Activated CD8-positive, alpha-beta T cell treated with anti-CD3 and anti-CD28 coated beads, Interleukin-2, amount 10 ng/mL, durations not matched to agents 7 days and 5 days (primary cell): ENCODE data around the gene GARIN3. TPM values are rescaled to one million over a fixed set of nuclear protein-coding genes. Genes with fewer than 3 reads are reported as not detected.
"Not testable (repeated sequence)": the region's sequence is repeated elsewhere in the genome, so short reads cannot be mapped to it uniquely, and the experiment has no call there.

Experiments
- ATAC-seq: fragments of 150-1000 bp; cut with Tn5 transposase; one replicate; pipeline ENCODE4 v1.10.0; 2021; ENCODE audit warnings: moderate library complexity
- CTCF ChIA-PET: fragments of 350-600 bp; sonication (Branson Sonifier 250); formaldehyde crosslinking; loops from one replicate; lab custom pipeline; 2021; ENCODE audit warnings: antibody characterized with exemption; lab: Charles Lee
- POLR2A ChIA-PET: fragments of 350-600 bp; sonication (Branson Sonifier 250); formaldehyde crosslinking; loops from one replicate; lab custom pipeline; 2021; ENCODE audit warnings: antibody characterized with exemption; lab: Charles Lee
- DNase-seq: peaks from one replicate; pipeline ENCODE4 v3.0.0-alpha.2; 2020
- H3K27ac Mint-ChIP-seq: one replicate; pipeline ENCODE4 v1.8.0; 2021; ENCODE audit warnings: mild to moderate bottlenecking, mixed read lengths
- H3K27me3 Mint-ChIP-seq: one replicate; pipeline ENCODE4 v1.8.0; 2021; ENCODE audit warnings: low read depth, mixed read lengths
- H3K36me3 Mint-ChIP-seq: one replicate; pipeline ENCODE4 v1.8.0; 2021; ENCODE audit warnings: low read depth, mixed read lengths
- H3K4me1 Mint-ChIP-seq: one replicate; pipeline ENCODE4 v1.8.0; 2021; ENCODE audit warnings: low read depth, mixed read lengths
- H3K4me3 Mint-ChIP-seq: one replicate; pipeline ENCODE4 v1.8.0; 2021; ENCODE audit warnings: mild to moderate bottlenecking, mixed read lengths
- H3K9me3 Mint-ChIP-seq: one replicate; pipeline ENCODE4 v1.8.0; 2022; ENCODE audit warnings: mixed read lengths; ENCODE audit not compliant: insufficient read depth
- total RNA-seq, 2 experiments: library from RNA; stranded (reverse); gene quantifications; one replicate each; pipeline ENCODE4 v1.2.3, GENCODE V29; 2021

GARIN3 gene
- not detected for total RNA-seq

DNA sequence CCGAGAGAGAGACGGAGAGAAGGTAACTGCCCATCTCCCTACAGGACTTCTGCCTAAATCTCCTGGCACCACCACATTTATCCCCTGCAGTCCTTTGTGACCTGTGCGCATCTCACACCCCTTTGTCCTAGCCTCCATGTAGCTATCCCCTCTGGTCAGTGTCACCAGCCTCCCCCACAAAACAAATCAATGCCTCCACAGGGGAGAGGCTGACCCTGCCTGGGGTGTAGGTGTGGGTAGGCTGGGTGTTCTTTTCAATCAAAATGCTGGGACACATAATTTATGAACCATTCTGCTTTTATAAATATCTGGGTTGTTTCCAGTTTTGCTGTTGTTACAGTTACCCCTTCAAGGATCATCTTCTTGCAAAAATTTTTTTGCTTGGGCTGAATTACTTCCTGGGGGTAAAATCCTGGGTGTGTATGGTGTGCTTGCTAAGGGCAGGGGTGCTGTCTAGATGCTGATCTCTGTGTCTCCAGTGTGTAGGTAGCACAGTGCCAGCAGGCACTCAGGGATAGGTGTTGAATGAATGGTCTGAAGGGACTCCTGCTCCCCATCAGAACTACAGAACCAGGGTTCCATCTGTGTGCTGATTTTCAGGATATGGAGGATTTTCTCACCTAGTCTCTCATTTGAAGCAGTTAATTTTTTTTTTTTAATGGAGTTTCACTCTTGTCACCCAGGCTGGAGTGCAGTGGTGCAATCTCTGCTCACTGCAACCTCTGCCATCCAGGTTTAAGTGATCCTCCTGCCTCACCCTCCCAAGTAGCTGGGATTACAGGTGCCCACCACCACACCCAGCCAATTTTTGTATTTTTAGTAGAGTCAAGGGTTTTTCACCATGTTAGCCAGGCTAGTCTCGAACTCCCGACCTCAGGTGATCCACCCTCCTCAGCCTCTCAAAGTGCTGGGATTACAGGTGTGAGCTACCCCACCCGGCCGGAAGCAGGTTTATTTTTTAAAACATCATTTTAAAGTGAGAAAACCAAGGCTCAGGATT lies at the start of gene GARIN3:
Gene GARIN3, minus strand, starts transcription at position 51 of the 1,000 bp plus-strand sequence. CDS start 96 bp downstream, outside the sequence.
- POLR2A ChIA-PET = interaction anchor here (0.5 to 2.7 kb wide), 7 partner anchors 9 to 145 kb away, joined by 3 to 22 read pairs (median 9); partner anchors contain the start of gene ITK
- DNase-seq (peak; percentile 23), ATAC-seq (peak; percentile 57)
- Mint-ChIP-seq H3K4me3 (peak within 1 kb of the TSS; percentile 69), H3K4me1 (peaks cover 62% of the 10 kb centered on the region), H3K27ac (peak within 1 kb of the TSS; percentile 85), H3K36me3 (peaks cover 11% of the 10 kb centered on the region), H3K9me3 (no peaks in the 10 kb centered on the region), H3K27me3 (no peaks in the 10 kb centered on the region)
- CTCF ChIA-PET = interaction anchor here (0.8 to 3.0 kb wide), 11 partner anchors 9 to 88 kb away, joined by 3 to 26 read pairs (median 4); partner anchors contain the start of gene ITK

- Mint-ChIP-seq H3K36me3 (peaks cover 99% of the 10 kb centered on the region), H3K4me1 (peaks cover 99% of the 10 kb centered on the region), H3K27me3 (no peaks in the 10 kb centered on the region), H3K27ac (peak overlapping the region; percentile 85), H3K4me3 (peak overlapping the region; percentile 54), H3K9me3 (no peaks in the 10 kb centered on the region)
- DNase-seq (no peak), ATAC-seq (peak; percentile 8)
- ChIA-PET CTCF (interaction anchor here (0.9 to 3.6 kb wide), 8 partner anchors 12 to 66 kb away, joined by 3 to 17 read pairs (median 4); no protein-coding TSS in a partner anchor), POLR2A (interaction anchor here (1.1 to 11.1 kb wide), 10 partner anchors 10 to 73 kb away, joined by 3 to 148 read pairs (median 5); partner anchors contain the start of genes ITK and MED7)
Observed at GRCh38 chr5:157215514-157216167, 49.6 kb upstream of the GARIN3 start.

DNA sequence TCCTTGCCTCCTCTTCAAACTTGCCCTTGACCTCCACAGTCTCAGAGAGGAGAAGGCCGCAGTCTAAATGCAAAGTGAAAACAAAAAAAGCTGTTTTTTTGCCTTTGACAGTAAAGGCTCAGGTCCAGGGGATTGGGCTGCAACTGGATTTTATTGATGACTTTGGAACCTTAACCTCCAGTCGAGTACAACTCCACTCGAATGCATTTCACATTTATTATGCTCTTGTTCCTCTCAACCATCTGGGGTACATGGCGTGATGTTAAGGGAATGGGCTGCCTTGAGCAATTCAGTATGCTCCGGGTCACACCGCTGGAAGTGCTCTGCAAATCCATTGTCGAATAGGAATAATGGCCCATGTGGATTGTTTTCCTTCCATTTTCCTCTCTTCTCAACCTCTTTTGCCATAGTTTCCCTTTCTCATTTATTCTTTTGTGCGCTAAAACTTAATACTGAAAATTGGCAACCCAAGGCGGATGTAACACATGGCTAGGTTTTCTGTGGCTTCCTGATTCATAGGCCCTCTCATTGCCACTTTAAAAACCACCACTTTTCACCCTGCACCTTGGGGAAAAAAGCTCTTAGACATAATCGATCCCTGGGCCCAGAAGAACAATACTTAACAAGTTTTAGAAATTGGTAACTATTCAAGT lies 48.9 kb upstream of the GARIN3 start:
- ATAC-seq (peak; percentile 41), DNase-seq (peak; percentile 70)
- no peaks in the 10 kb centered on the region for H3K27me3 Mint-ChIP-seq
- H3K27ac Mint-ChIP-seq = peak overlapping the region; percentile 85
- H3K9me3 Mint-ChIP-seq = no peaks in the 10 kb centered on the region
- ChIA-PET POLR2A (interaction anchor here (1.1 to 11.1 kb wide), 9 partner anchors 9 to 72 kb away, joined by 3 to 148 read pairs (median 4); partner anchors contain the start of genes ITK and MED7), CTCF (interaction anchor here (1.0 to 3.6 kb wide), 7 partner anchors 11 to 66 kb away, joined by 3 to 17 read pairs (median 5); no protein-coding TSS in a partner anchor)
- peaks cover 97% of the 10 kb centered on the region for H3K4me1 Mint-ChIP-seq
- peaks cover 97% of the 10 kb centered on the region for H3K36me3 Mint-ChIP-seq
- peak overlapping the region; percentile 54 for H3K4me3 Mint-ChIP-seq

GRCh38 chr5:157214415-157214814 lies 48.4 kb upstream of the GARIN3 start:
- ChIA-PET CTCF (interaction anchor here (1.1 to 1.9 kb wide), 3 partner anchors 11 to 65 kb away, joined by 3 to 17 read pairs (median 5); no protein-coding TSS in a partner anchor), POLR2A (interaction anchor here (1.1 to 11.1 kb wide), 5 partner anchors 11 to 58 kb away, joined by 3 to 148 read pairs (median 9); partner anchors contain the start of gene ITK)
- Mint-ChIP-seq H3K36me3 (peaks cover 97% of the 10 kb centered on the region), H3K9me3 (no peaks in the 10 kb centered on the region), H3K4me3 (peak overlapping the region; percentile 54), H3K27me3 (no peaks in the 10 kb centered on the region), H3K27ac (peak overlapping the region; percentile 85), H3K4me1 (peaks cover 97% of the 10 kb centered on the region)
- DNase-seq (no peak), ATAC-seq (no peak)

GRCh38 chr5:157213527-157214243 lies 47.6 kb upstream of the GARIN3 start:
- ChIA-PET CTCF (interaction anchor here (1.1 to 1.9 kb wide), 3 partner anchors 10 to 65 kb away, joined by 3 to 17 read pairs (median 5); no protein-coding TSS in a partner anchor), POLR2A (interaction anchor here (1.1 to 11.1 kb wide), 3 partner anchors 10 to 33 kb away, joined by 4 to 148 read pairs (median 34); partner anchors contain the start of gene ITK)
- Mint-ChIP-seq H3K4me1 (peaks cover 97% of the 10 kb centered on the region), H3K36me3 (peaks cover 96% of the 10 kb centered on the region), H3K27ac (peak overlapping the region; percentile 85), H3K27me3 (no peaks in the 10 kb centered on the region), H3K4me3 (peak overlapping the region; percentile 29), H3K9me3 (no peaks in the 10 kb centered on the region)
- DNase-seq (no peak), ATAC-seq (peak; percentile 21)

- Mint-ChIP-seq H3K4me3 (no peak overlapping the region), H3K4me1 (peaks cover 96% of the 10 kb centered on the region), H3K27me3 (no peaks in the 10 kb centered on the region), H3K27ac (peak overlapping the region; percentile 85), H3K36me3 (peaks cover 96% of the 10 kb centered on the region), H3K9me3 (no peaks in the 10 kb centered on the region)
- ChIA-PET POLR2A (interaction anchor here (0.9 to 11.1 kb wide), 6 partner anchors 9 to 45 kb away, joined by 3 to 148 read pairs (median 4); no protein-coding TSS in a partner anchor), CTCF (interaction anchor here (0.7 to 1.4 kb wide), 7 partner anchors 9 to 63 kb away, joined by 3 to 6 read pairs (median 4); partner anchors contain the start of gene ITK)
- DNase-seq = no peak
- no peak for ATAC-seq
Observed at GRCh38 chr5:157212307-157212706, 46.2 kb upstream of the GARIN3 start.

DNA sequence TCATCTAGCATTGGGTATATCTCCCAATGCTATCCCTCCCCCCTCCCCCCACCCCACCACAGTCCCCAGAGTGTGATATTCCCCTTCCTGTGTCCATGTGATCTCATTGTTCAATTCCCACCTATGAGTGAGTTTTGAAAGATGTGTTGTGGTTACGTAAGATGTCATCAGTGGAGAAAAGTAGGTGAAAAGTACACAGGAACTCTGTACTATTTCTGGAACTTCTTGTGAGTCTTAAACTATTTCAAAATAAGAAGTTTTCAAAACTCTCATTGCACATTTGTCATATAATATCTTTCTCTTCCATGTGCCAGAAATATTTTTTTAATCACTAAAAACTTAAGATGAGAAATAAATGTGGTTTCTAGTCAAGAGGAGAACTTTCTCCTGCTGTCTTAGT lies 44.6 kb upstream of the GARIN3 start:
- CTCF ChIA-PET = interaction anchor here (1.4 kb wide), 1 partner anchor 12 kb away, joined by 3 read pairs; no protein-coding TSS in a partner anchor
- POLR2A ChIA-PET = interaction anchor here (1.6 kb wide), 1 partner anchor 43 kb away, joined by 3 read pairs; no protein-coding TSS in a partner anchor
- H3K36me3 Mint-ChIP-seq = peaks cover 95% of the 10 kb centered on the region
- H3K27ac Mint-ChIP-seq = peak overlapping the region; percentile 81
- H3K4me1 Mint-ChIP-seq = peaks cover 93% of the 10 kb centered on the region
- not testable (repeated sequence) for H3K9me3 Mint-ChIP-seq, ATAC-seq, H3K27me3 Mint-ChIP-seq, DNase-seq
- peak overlapping the region; percentile 45 for H3K4me3 Mint-ChIP-seq

DNA sequence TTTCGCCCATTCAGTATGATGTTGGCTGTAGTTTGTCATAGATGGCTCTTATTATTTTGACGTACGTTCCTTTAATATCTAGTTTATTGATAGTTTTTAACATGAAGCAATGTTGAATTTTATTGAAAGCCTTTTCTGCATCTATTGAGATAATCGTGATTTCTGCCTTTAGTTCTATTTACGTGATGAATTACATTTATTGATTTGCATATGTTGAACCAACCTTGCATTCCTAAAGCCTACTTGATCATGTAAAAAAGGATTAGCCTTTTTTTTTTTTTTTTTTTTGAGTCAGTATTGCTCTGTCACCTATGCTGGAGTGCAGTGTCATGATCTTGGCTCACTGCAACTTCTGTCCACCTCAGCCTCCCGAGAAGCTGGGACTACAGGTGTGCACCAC lies 39.6 kb upstream of the GARIN3 start:
- peak overlapping the region; percentile 73 for H3K27ac Mint-ChIP-seq

DNA sequence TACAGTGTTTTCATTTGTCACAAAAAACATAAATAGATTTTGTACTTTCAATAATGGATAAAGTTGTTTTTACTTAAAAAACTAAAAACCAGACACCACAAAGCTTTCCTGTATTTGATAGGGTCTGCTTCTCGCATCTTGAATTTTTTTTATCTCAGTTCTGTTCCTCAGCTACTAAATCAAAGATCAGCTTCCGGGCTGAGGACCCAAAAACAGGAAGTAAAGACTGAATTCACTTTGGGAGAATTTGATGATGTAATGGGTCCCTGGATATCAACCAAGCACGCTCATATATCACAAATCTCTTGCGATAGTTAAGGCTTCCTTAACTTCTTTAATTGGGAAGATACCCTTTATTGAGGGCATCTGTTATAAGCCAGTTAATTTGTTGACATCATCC lies 38.7 kb upstream of the GARIN3 start:
- peak overlapping the region; percentile 13 for H3K4me3 Mint-ChIP-seq
- DNase-seq (no peak), ATAC-seq (peak; percentile 28)
- ChIA-PET POLR2A (interaction anchor here (0.6 to 3.6 kb wide), 8 partner anchors 10 to 46 kb away, joined by 3 to 34 read pairs (median 3); no protein-coding TSS in a partner anchor), CTCF (interaction anchor here (0.7 to 2.0 kb wide), 9 partner anchors 9 to 124 kb away, joined by 3 to 7 read pairs (median 4); no protein-coding TSS in a partner anchor)
- H3K27me3 Mint-ChIP-seq = no peaks in the 10 kb centered on the region
- peaks cover 87% of the 10 kb centered on the region for H3K4me1 Mint-ChIP-seq
- peaks cover 4% of the 10 kb centered on the region for H3K9me3 Mint-ChIP-seq
- peaks cover 92% of the 10 kb centered on the region for H3K36me3 Mint-ChIP-seq
- peak overlapping the region; percentile 68 for H3K27ac Mint-ChIP-seq

More for the DNA sequence above, 39.6 kb upstream of the GARIN3 start:
- H3K36me3 Mint-ChIP-seq = peaks cover 90% of the 10 kb centered on the region
- no peak for ATAC-seq
- H3K9me3 Mint-ChIP-seq = peaks cover 4% of the 10 kb centered on the region
- H3K4me1 Mint-ChIP-seq = peaks cover 85% of the 10 kb centered on the region
- CTCF ChIA-PET = interaction anchor here (1.4 to 1.9 kb wide), 2 partner anchors 38 to 56 kb away, joined by 4 to 5 read pairs; no protein-coding TSS in a partner anchor
- H3K27me3 Mint-ChIP-seq = no peaks in the 10 kb centered on the region
- POLR2A ChIA-PET = interaction anchor here (0.8 to 3.6 kb wide), 4 partner anchors 10 to 63 kb away, joined by 3 to 27 read pairs (median 4); partner anchors contain the start of gene MED7
- H3K4me3 Mint-ChIP-seq = no peak overlapping the region
- DNase-seq = no peak
